NCI-H187 treated with DMSO at 0.1 percent for 48 hours (cell line): Measurements from ENCODE around the gene ANO2.

ENCODE experiments used
- DNase-seq: peaks from one replicate; lab custom pipeline; 2025; lab: John Stamatoyannopoulos, UW

The ANO2 gene

DNA sequence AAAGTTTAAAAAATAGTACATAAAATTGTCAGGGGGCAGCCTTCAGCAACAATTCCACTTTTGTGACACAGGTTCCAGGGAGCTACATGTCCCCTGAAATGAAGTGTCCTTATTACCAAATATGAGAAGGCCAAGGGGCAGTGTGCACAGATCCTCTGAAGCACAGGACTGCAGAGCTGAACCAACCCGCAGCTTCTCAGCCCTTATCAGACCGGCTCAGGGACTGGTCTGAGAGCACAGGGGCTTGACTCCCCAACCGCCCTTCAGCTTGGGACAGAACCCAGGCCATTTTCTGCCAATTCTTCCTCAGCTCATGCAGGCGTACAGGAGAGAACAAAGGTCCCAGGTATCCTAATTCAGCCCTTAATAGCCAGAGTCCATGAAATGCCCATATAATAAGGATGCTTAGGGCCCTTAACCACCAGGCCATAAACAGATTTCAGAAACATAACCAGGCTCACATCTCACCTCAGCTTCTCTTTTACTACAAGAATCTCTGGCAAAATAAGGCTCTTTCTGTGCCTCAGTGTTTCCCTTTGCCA, 221.3 kb downstream of the ANO2 start:
- no peak for DNase-seq

DNA sequence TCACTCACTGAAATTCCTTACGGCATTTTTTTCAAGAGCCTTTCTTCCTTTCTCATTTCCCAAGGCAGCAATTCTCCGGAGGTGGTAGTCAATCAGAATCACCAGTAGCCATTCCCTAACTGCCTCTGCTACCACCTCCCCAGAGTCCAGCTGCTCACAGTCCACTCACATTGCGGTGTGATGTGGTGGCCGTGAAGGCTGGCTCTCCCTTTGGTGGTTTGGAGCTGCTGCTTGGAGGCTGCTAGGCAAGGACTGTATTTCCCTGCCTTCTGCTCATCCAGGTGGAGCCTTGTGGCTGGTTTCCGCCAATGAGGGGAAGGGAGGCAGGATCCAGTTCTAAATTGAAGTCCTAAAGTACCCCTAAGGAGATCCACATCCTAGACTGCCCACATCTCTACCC, 222.0 kb downstream of the ANO2 start:
- no peak for DNase-seq

GRCh38 chr12:5720381-5721005, 224.6 kb downstream of the ANO2 start:
- DNase-seq = no peak

GRCh38 chr12:5718680-5719079, 226.4 kb downstream of the ANO2 start:
- no peak for DNase-seq

DNA sequence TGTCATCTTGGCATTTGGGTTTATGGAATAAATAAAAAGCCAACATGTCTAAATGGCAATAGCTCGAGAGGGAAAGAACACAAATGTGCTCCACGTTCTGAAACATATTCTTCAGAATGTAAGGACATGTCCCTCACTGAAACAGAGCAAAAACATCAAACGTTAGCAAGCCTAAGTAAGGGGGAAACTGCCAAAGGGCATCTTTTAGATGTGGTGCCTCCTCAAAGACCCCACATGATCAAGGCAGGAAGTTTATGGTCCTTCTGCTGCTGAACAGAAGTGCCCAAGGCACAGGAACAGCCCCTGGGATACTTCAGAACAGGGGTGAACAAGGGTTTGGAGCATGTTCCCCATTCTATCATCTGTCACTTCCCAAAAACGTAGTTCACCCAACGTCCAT, 227.0 kb downstream of the ANO2 start:
- DNase-seq = no peak

- no peak for DNase-seq
Observed at GRCh38 chr12:5716976-5717375, 228.1 kb downstream of the ANO2 start.

DNA sequence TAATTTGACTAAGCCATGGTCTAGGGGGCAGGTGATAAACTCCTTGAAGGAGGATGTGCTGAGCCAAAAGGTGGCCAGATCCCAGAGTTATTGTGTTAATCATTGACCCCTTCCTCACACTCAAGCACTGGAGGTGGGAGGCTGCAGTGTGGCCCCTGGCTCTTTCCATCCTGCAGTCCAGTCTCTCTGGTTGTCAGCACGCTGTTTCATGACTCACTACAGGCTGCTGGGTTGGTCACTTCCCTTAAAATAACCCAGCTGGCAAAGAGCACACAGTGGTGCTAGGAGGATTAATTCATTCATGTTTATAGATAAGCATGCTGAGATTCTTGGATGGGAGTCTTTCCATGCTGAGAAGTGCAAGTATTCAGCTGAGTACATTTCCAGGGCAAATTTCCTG, 228.9 kb downstream of the ANO2 start:
- no peak for DNase-seq

DNA sequence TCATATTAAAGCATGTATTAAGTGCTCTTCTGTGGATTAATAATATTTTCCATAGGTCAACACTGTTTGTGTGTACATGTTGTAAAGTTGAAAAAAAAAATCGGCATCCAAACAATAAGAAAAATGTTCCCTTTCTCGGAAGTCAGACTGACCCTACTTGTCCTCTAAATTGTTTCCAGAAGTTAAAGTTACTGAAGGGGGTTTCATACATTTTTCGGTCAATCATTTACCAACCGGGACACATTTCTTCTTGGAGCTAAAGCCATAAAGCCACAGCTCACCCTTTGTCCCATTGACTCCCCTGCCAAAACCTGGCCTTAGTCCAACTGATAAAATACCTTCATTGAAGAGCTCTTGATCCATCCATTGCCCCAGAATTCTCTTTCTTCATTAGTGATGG, 230.0 kb downstream of the ANO2 start:
- DNase-seq = no peak

DNA sequence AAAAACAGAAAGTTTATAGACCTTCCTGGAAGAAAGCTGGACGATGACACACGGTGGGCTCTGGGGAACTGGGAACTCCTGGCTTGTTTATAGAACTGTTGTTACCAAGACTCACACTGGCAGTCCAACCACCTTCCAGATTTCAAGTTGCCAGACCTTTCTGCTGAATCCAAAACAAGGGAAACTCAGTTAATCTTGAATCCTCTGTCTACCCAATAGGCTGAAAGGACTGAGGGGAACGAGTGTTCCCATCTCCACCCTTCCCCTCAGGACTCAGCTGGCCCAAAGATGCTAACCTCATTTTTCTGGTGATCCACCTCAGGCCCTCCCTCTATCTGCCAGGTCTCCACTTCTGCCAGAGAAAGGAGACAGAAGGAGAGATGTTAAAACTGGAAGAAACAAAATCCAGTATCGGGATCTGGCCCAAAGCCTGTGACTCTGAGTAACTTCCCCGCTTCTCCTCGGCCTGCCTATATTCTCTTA, 231.4 kb downstream of the ANO2 start:
- no peak for DNase-seq

DNA sequence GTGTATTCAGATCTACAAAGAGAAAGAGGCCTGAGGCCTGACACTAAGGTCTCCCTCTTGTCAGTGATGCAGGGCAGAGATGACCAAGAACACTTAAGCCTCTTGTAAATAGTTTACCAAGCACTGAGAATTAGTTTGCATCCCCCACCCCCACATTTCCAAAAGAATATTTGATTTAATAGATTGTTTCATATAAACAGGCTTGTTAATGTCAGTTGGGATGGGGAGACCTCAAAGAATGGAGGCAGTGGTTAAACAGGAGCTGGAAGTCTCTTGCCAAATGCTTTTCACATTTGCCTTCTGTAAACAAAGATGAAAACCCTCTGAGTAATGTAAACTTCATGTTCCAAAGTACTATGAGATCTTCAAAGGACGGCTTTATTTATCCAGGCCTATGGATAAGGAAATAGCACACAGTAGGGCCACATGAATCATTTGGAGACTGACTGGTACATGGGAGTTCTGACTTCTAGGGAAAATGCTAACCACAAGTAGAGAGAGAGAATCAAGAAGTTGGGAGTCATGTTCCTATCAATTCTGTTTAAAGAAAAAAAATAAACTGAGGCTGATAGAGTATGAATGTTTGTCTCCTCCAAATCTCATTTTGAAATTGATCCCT, 234.7 kb downstream of the ANO2 start:
- no peak for DNase-seq

DNA sequence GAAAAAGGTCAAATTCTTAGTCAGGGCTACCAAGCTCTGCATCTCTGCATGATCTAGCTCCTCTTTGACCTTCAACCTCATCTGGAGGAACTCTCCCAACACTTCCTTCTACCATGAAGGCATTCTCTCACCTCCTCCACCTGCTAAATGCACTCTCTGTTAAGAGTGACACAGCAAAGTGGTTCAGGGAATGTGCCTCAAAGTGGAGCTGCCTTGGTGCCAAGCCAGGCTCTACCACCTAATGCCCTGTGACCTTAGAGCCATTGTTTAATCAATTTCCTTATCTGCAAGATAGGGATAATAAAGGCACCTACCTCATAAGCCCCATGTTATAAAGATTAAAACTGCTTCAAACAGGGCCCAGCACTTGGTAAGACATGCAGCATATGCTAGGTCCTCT, 236.7 kb downstream of the ANO2 start:
- no peak for DNase-seq

- DNase-seq = no peak
Observed at GRCh38 chr12:5706247-5706646, 238.8 kb downstream of the ANO2 start.

GRCh38 chr12:5705791-5706190, 239.3 kb downstream of the ANO2 start:
- no peak for DNase-seq

DNA sequence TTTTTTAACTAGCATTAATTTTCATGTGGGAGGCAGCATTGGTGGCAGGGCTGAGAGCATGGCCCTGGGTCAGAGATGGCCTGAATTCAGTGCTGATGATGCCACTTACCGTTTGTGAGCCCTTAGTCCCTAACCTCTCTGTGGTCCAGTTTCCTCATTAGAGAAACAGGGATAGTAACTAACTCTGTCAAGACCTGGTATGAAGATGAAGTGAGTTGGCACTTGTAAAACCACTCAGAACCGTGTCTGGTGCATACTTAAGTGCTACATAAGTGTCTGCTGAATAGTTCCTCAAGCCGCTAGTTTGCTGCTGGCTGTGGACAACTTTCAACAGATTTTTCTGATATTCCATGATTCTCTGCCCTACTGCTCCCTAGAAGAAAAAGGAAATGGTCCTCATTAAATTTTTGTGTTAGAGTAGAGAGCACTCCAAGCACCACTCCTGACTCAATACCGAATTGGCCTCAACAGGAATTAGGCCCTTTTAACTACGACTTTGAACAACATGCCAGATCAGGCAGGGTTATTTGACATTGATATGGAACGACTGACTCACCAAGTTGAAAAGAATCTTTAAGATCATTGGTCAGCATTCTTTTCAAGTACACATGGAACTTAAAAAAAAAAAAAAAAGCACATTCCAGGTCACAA, 250.2 kb downstream of the ANO2 start:
- peak; percentile 56 for DNase-seq

DNA sequence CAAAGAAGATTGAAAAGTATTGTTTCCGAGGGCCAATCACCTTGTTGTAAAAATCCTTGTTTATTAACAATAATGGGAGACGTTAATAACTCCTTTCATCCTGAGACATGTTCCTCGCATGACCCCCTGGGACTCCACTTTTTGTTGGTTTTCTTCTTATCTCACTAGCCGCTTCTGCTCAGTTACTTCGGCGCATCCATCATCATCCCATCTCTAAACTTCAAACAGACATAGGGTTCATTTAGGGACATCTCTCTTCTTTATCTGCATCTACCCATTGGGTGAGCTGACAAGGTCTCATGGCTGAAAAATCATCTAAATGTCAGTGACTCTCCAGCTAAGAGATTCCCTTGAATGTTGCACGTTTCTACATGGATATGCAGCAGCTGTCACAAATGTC, 252.2 kb downstream of the ANO2 start:
- DNase-seq = no peak

- no peak for DNase-seq
Observed at GRCh38 chr12:5691943-5692342, 253.1 kb downstream of the ANO2 start.

- no peak for DNase-seq
Observed at GRCh38 chr12:5690240-5690639, 254.8 kb downstream of the ANO2 start.

DNA sequence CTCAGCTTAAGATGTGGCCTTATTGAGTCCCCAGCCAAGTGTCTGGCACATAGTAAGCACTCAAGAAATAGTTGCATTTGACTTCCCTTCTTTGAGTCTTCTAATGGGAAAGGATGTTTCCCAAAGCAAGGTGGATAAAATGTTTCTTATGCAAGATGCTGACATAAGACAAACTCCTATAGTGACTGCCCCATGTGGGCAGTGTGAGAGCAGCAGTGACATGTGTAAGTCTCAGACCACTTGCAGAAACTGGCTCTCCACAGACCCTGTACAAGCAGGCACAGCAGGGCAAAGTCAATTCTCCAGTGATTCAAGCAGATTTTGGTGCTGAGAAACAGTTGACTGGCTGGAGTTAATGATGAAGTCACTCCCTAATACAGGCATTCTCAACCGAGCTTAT, 255.3 kb downstream of the ANO2 start:
- no peak for DNase-seq

DNA sequence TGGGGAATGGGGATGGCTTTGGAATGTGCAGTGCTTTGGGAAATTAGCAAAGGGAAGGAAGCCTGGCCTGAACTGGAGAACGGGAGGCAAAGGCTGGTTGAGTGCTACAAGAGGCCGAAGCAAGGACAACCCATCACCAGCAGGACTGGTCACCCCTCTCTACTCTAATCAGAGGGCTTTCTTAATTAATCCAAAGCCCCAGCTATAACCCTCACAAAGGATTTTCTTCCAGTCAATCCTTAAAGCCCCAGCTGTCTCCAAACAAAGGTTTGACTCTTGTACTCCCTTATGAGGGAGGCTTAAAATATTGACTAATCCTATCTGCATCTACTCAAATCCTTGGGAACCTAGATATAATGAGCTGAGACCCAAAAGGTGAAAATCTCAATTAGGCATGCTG, 256.8 kb downstream of the ANO2 start:
- no peak for DNase-seq

- DNase-seq = no peak
Observed at GRCh38 chr12:5685935-5686334, 259.1 kb downstream of the ANO2 start.

GRCh38 chr12:5684989-5685388, 260.1 kb downstream of the ANO2 start:
- no peak for DNase-seq

- DNase-seq = no peak
Observed at GRCh38 chr12:5682581-5682980, 262.5 kb downstream of the ANO2 start.

GRCh38 chr12:5678176-5678575, 266.9 kb downstream of the ANO2 start:
- no peak for DNase-seq
